ENCODE data around the gene TCF12. TPM values are rescaled to one million over a fixed set of nuclear protein-coding genes. Genes with fewer than 3 reads are reported as not detected.

Gene TCF12
- total RNA-seq, 2 donors from 2014 or later, result 71.5 to 77.0 TPM

- no peak for ATAC-seq
- DNase-seq, result no peak
- no peaks in the 10 kb centered on the region for H3K9me3 ChIP-seq (ENCODE audit: control insufficient read depth, low read length, poor library complexity, severe bottlenecking)
- no peak overlapping the region for H3K4me3 Mint-ChIP-seq
- no peaks in the 10 kb centered on the region for H3K27me3 Mint-ChIP-seq
- H3K4me1 Mint-ChIP-seq, result peaks cover 16% of the 10 kb centered on the region
- H3K27ac Mint-ChIP-seq, result no peak overlapping the region
- H3K36me3 Mint-ChIP-seq (ENCODE audit: low read depth), result peaks cover 5% of the 10 kb centered on the region
These were observed 25.6 kb upstream of the TCF12 start for GRCh38 chr15:56892659-56893363.

GRCh38 chr15:56893364-56893678 is 25.1 kb upstream of the TCF12 start:
- Mint-ChIP-seq H3K27ac (no peak overlapping the region), H3K27me3 (no peaks in the 10 kb centered on the region), H3K36me3 (ENCODE audit: low read depth) (peaks cover 5% of the 10 kb centered on the region), H3K4me3 (no peak overlapping the region), H3K4me1 (peaks cover 11% of the 10 kb centered on the region)
- no peak for DNase-seq
- ATAC-seq, result no peak
- H3K9me3 ChIP-seq (ENCODE audit: control insufficient read depth, low read length, poor library complexity, severe bottlenecking), result no peaks in the 10 kb centered on the region

GRCh38 chr15:56894601-56895000 is 23.8 kb upstream of the TCF12 start:
- H3K4me3 Mint-ChIP-seq, result no peak overlapping the region
- H3K36me3 Mint-ChIP-seq (ENCODE audit: low read depth), result peaks cover 2% of the 10 kb centered on the region
- no peak overlapping the region for H3K27ac Mint-ChIP-seq
- ATAC-seq (no peak), DNase-seq (no peak)
- no peaks in the 10 kb centered on the region for H3K9me3 ChIP-seq (ENCODE audit: control insufficient read depth, low read length, poor library complexity, severe bottlenecking)
- no peaks in the 10 kb centered on the region for H3K27me3 Mint-ChIP-seq
- no peaks in the 10 kb centered on the region for H3K4me1 Mint-ChIP-seq

- DNase-seq, result no peak
- Mint-ChIP-seq H3K36me3 (ENCODE audit: low read depth) (no peaks in the 10 kb centered on the region), H3K27me3 (no peaks in the 10 kb centered on the region), H3K27ac (no peak overlapping the region), H3K4me1 (peaks cover 3% of the 10 kb centered on the region), H3K4me3 (no peak overlapping the region)
- H3K9me3 ChIP-seq (ENCODE audit: control insufficient read depth, low read length, poor library complexity, severe bottlenecking), result no peaks in the 10 kb centered on the region
- ATAC-seq, result no peak
These were observed 16.5 kb upstream of the TCF12 start for GRCh38 chr15:56901931-56902330.

- H3K4me3 Mint-ChIP-seq, result peak overlapping the region; percentile 77
- peaks cover 5% of the 10 kb centered on the region for H3K4me1 Mint-ChIP-seq
- H3K27me3 Mint-ChIP-seq, result no peaks in the 10 kb centered on the region
- H3K9me3 ChIP-seq (ENCODE audit: control insufficient read depth, low read length, poor library complexity, severe bottlenecking), result no peaks in the 10 kb centered on the region
- H3K27ac Mint-ChIP-seq, result peak overlapping the region; percentile 74
- DNase-seq, result no peak
- H3K36me3 Mint-ChIP-seq (ENCODE audit: low read depth), result no peaks in the 10 kb centered on the region
- ATAC-seq, result no peak
These were observed 11.7 kb upstream of the TCF12 start for GRCh38 chr15:56906766-56907165.

- no peak overlapping the region for H3K27ac Mint-ChIP-seq
- DNase-seq (no peak), ATAC-seq (no peak)
- peaks cover 7% of the 10 kb centered on the region for H3K4me1 Mint-ChIP-seq
- H3K4me3 Mint-ChIP-seq, result no peak overlapping the region
- no peaks in the 10 kb centered on the region for H3K27me3 Mint-ChIP-seq
- no peaks in the 10 kb centered on the region for H3K9me3 ChIP-seq (ENCODE audit: control insufficient read depth, low read length, poor library complexity, severe bottlenecking)
- no peaks in the 10 kb centered on the region for H3K36me3 Mint-ChIP-seq (ENCODE audit: low read depth)
These were observed 7.6 kb upstream of the TCF12 start for GRCh38 chr15:56910801-56911200.

GRCh38 chr15:56913241-56913640 is 5.2 kb upstream of the TCF12 start:
- no peaks in the 10 kb centered on the region for H3K9me3 ChIP-seq (ENCODE audit: control insufficient read depth, low read length, poor library complexity, severe bottlenecking)
- Mint-ChIP-seq H3K27me3 (no peaks in the 10 kb centered on the region), H3K4me3 (no peak overlapping the region), H3K36me3 (ENCODE audit: low read depth) (no peaks in the 10 kb centered on the region), H3K4me1 (peaks cover 11% of the 10 kb centered on the region), H3K27ac (no peak overlapping the region)
- ATAC-seq, result no peak
- no peak for DNase-seq

GRCh38 chr15:56913670-56914069 is 4.8 kb upstream of the TCF12 start:
- H3K9me3 ChIP-seq (ENCODE audit: control insufficient read depth, low read length, poor library complexity, severe bottlenecking), result no peaks in the 10 kb centered on the region
- no peak overlapping the region for H3K27ac Mint-ChIP-seq
- no peak for ATAC-seq
- no peak overlapping the region for H3K4me3 Mint-ChIP-seq
- H3K4me1 Mint-ChIP-seq, result peaks cover 11% of the 10 kb centered on the region
- no peak for DNase-seq
- H3K36me3 Mint-ChIP-seq (ENCODE audit: low read depth), result no peaks in the 10 kb centered on the region
- no peaks in the 10 kb centered on the region for H3K27me3 Mint-ChIP-seq

- H3K9me3 ChIP-seq (ENCODE audit: control insufficient read depth, low read length, poor library complexity, severe bottlenecking), result no peaks in the 10 kb centered on the region
- ATAC-seq (no peak), DNase-seq (no peak)
- no peaks in the 10 kb centered on the region for H3K36me3 Mint-ChIP-seq (ENCODE audit: low read depth)
- H3K4me3 Mint-ChIP-seq, result no peak overlapping the region
- H3K27me3 Mint-ChIP-seq, result no peaks in the 10 kb centered on the region
- peak overlapping the region; percentile 41 for H3K27ac Mint-ChIP-seq
- peaks cover 21% of the 10 kb centered on the region for H3K4me1 Mint-ChIP-seq
These were observed 2.6 kb upstream of the TCF12 start for GRCh38 chr15:56915888-56916287.

GRCh38 chr15:56916825-56917477 is 1.5 kb upstream of the TCF12 start:
- peaks cover 21% of the 10 kb centered on the region for H3K4me1 Mint-ChIP-seq
- no peaks in the 10 kb centered on the region for H3K27me3 Mint-ChIP-seq
- ATAC-seq, result no peak
- no peaks in the 10 kb centered on the region for H3K36me3 Mint-ChIP-seq (ENCODE audit: low read depth)
- H3K4me3 Mint-ChIP-seq, result peak overlapping the region; percentile 96
- DNase-seq, result no peak
- H3K27ac Mint-ChIP-seq, result peak overlapping the region; percentile 89
- no peaks in the 10 kb centered on the region for H3K9me3 ChIP-seq (ENCODE audit: control insufficient read depth, low read length, poor library complexity, severe bottlenecking)

- Mint-ChIP-seq H3K4me3 (peak overlapping the region; percentile 96), H3K36me3 (ENCODE audit: low read depth) (no peaks in the 10 kb centered on the region), H3K27me3 (no peaks in the 10 kb centered on the region), H3K4me1 (peaks cover 19% of the 10 kb centered on the region), H3K27ac (peak overlapping the region; percentile 89)
- ATAC-seq (no peak), DNase-seq (no peak)
- no peaks in the 10 kb centered on the region for H3K9me3 ChIP-seq (ENCODE audit: control insufficient read depth, low read length, poor library complexity, severe bottlenecking)
These were observed 795 bp upstream of the TCF12 start for GRCh38 chr15:56917652-56918045.

- Mint-ChIP-seq H3K4me3 (peak overlapping the region; percentile 96), H3K27me3 (no peaks in the 10 kb centered on the region), H3K27ac (peak overlapping the region; percentile 90), H3K4me1 (peaks cover 27% of the 10 kb centered on the region), H3K36me3 (ENCODE audit: low read depth) (peaks cover 2% of the 10 kb centered on the region)
- peak; percentile 45 to 55 (median 46) for DNase-seq
- no peaks in the 10 kb centered on the region for H3K9me3 ChIP-seq (ENCODE audit: control insufficient read depth, low read length, poor library complexity, severe bottlenecking)
- peak; percentile 45 for ATAC-seq
These were observed 676 bp downstream of the TCF12 start for GRCh38 chr15:56919031-56919608.

- H3K4me3 Mint-ChIP-seq, result peak overlapping the region; percentile 96
- no peaks in the 10 kb centered on the region for H3K27me3 Mint-ChIP-seq
- peaks cover 2% of the 10 kb centered on the region for H3K36me3 Mint-ChIP-seq (ENCODE audit: low read depth)
- DNase-seq (peak in 1 of 3 donors; percentile 12), ATAC-seq (no peak)
- no peaks in the 10 kb centered on the region for H3K9me3 ChIP-seq (ENCODE audit: control insufficient read depth, low read length, poor library complexity, severe bottlenecking)
- H3K4me1 Mint-ChIP-seq, result peaks cover 29% of the 10 kb centered on the region
- H3K27ac Mint-ChIP-seq, result peak overlapping the region; percentile 90
These were observed 1.3 kb downstream of the TCF12 start for GRCh38 chr15:56919609-56920366.
